ENCODE data around the gene GALNT10.

GALNT10 gene

DNA sequence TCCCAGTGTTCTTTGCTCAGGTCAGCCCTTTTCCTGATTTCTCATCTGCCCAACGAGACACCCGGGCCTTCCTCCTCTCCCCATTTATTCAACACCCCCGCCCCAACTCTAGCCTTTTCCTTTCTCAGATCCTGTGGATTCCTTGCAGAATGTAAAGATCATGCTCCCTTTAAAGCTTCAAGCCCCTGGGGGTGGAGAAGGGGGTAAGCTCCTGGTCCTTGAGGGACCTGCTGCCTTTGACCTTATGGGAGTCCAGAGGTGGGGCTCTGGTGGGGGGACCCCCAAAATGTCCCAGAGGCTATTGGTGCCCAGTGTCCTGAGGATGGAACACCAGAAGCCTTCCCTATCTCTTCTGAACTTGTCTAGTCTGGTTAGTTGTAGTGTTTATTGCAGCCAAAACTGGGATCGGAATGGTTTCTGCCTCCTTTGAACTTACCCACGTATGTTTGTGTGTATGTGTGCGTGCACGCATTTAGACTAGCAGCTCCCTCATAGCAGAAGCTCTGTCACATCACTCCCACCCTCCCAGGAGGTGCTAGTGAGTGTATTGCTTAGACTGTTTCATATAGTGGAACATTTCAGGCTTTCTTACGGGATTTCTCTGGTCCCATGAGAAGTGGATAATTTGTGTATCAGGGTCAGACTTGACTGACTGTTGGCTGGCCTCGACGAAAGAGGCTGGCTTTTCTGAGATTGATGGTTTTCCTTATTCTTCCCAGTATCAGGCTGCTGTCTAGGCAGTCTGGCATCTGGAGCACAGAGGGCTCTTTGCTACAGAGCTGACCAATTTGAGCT, 1.1 kb downstream of the GALNT10 start:
- no peak for DNase-seq (ENCODE audit: low read depth, low spot score)
- H3K9ac ChIP-seq (ENCODE audit: insufficient read length) = no peak overlapping the region
- no peaks in the 10 kb centered on the region for H3K9me3 ChIP-seq (ENCODE audit: low read depth, low read length)
- no peaks in the 10 kb centered on the region for H3K36me3 ChIP-seq (ENCODE audit: insufficient read depth, low read length)
- peak overlapping the region; percentile 87 for H3K4me3 ChIP-seq
- no peak overlapping the region for H3K27ac ChIP-seq
- TF ChIP-seq POLR2AphosphoS5 (IDR thresholded peaks at IDR 0.05; ENCODE audit: borderline replicate concordance, low read depth, low read length) (no peak), FOXP2 (optimal IDR thresholded peaks at IDR 0.05; ENCODE audit: control extremely low read depth, extremely low read length, insufficient read depth) (no peak)

DNA sequence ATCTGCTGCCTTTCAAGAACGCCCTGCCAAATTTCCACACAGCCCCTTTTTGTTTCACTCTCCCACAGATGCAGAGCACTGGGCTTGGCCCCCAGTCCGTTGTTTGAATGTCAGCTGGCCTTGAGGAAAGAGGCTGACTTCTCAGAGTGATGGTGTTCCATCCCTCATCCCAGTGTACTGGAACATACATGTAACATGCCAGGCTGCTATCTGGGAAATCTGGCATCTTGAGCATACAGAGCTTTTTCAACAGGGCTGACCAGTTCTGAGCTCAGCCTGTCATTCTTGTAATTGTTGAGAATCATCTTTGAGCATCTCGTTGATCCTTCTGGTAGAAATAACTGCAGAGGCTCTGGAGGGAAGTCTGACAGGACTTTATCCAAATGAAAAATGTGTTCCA, 2.8 kb downstream of the GALNT10 start:
- Histone ChIP-seq H3K36me3 (ENCODE audit: insufficient read depth, low read length) (no peaks in the 10 kb centered on the region), H3K9ac (ENCODE audit: insufficient read length) (no peak overlapping the region), H3K4me3 (no peak overlapping the region), H3K9me3 (ENCODE audit: low read depth, low read length) (no peaks in the 10 kb centered on the region), H3K27ac (no peak overlapping the region)
- TF ChIP-seq EZH2 (IDR thresholded peaks at IDR 0.05) (no peak), POLR2AphosphoS5 (IDR thresholded peaks at IDR 0.05; ENCODE audit: borderline replicate concordance, low read depth, low read length) (no peak), FOXP2 (optimal IDR thresholded peaks at IDR 0.05; ENCODE audit: control extremely low read depth, extremely low read length, insufficient read depth) (no peak)
- no peak for DNase-seq (ENCODE audit: low read depth, low spot score)

DNA sequence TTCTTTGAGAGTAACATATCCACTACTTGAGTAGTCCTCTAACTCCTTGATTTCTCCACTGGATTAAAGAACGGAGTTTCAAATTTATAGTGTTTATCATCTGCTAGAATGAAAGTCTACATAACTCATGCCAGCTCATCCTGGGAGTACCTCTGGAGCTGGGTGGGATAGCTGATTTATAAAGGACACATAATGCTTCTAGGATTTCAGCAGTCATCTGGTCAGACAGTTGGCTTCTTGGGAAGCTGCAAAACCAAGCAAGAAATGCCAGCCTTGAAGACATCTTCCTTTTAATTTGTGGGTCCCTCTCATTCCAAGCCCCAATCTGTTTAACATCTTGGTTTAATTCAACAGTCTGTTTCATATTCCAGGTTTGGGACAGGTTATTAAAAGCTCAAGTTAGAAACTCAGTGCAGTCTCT, 3.2 kb downstream of the GALNT10 start:
- Histone ChIP-seq H3K4me3 (no peak overlapping the region), H3K27ac (no peak overlapping the region), H3K9ac (ENCODE audit: insufficient read length) (no peak overlapping the region), H3K9me3 (ENCODE audit: low read depth, low read length) (no peaks in the 10 kb centered on the region), H3K36me3 (ENCODE audit: insufficient read depth, low read length) (no peaks in the 10 kb centered on the region)
- no peak for DNase-seq (ENCODE audit: low read depth, low spot score)
- no peak for TF ChIP-seq POLR2AphosphoS5 (IDR thresholded peaks at IDR 0.05; ENCODE audit: borderline replicate concordance, low read depth, low read length)
- no peak for TF ChIP-seq FOXP2 (optimal IDR thresholded peaks at IDR 0.05; ENCODE audit: control extremely low read depth, extremely low read length, insufficient read depth)
- no peak for TF ChIP-seq EZH2 (IDR thresholded peaks at IDR 0.05)

DNA sequence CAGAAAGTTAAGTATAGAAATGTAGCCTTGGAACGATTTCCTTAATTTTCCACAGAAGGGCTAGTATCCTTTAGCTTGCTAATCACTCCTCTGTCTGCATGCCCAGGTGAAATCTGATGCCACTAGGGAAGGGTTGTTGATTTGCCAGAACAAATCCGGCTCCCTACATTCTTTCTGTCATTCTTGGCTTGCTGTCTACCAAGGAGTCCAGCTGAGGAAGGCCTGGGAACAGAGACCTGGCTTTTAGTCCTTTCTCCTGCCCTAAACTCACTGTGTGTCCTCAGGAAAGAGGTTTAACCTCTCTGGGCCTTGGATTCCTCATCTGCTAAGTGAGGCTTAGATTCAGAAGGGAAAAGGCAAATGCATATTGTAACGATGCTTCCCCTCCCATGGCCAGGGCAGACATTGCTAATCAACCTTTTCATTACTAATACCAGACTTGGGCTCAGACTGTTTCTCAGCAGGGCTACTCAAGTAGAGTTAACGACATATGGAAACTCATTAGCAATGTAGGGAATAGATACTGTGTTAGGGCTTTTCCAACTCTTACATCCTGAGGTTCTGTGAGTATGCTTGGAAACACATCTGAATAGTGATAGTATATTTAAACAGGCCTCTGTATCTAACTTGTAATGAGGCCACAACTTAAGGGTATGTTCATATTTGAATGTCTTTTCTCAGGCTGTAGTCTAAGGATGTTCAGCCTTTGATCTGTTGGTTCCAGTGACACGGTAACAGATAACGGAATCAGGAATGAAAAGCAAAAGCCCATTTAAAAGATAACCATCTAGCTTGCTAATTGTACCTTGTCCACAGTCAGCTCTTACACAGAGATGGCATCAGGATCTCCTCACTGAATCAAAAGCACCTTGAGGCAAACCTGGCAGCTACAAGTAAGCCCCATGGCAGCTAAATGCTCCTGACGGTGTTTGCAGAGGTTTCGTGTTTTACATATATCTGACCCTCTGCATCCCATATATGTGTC, 4.1 kb downstream of the GALNT10 start:
- Histone ChIP-seq H3K36me3 (ENCODE audit: insufficient read depth, low read length) (no peaks in the 10 kb centered on the region), H3K9me3 (ENCODE audit: low read depth, low read length) (no peaks in the 10 kb centered on the region), H3K27ac (no peak overlapping the region), H3K4me3 (no peak overlapping the region), H3K9ac (ENCODE audit: insufficient read length) (no peak overlapping the region)
- no peak for TF ChIP-seq EZH2 (IDR thresholded peaks at IDR 0.05)
- TF ChIP-seq POLR2AphosphoS5 (IDR thresholded peaks at IDR 0.05; ENCODE audit: borderline replicate concordance, low read depth, low read length) = no peak
- no peak for TF ChIP-seq FOXP2 (optimal IDR thresholded peaks at IDR 0.05; ENCODE audit: control extremely low read depth, extremely low read length, insufficient read depth)
- no peak for DNase-seq (ENCODE audit: low read depth, low spot score)

DNA sequence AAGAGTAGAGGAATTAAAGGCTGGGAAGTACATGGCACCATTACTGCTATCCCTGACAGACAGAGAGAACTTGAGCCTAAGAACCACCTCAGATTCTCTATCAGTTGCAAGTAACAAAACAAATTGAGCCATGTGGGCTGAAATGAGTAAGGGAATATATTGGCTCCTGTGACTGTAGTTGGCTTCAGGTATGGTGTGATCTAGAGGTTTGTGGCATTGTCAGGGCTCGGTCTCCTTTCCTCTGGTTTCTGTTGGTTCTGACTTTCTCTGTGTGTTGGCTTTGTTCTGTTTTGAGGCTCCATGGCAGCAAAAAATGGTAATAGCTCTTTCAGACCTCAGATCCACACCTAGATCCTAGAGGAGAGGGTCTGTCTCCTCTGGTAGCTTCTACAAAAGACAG, 5.7 kb downstream of the GALNT10 start:
- TF ChIP-seq EZH2 (IDR thresholded peaks at IDR 0.05) (no peak), FOXP2 (optimal IDR thresholded peaks at IDR 0.05; ENCODE audit: control extremely low read depth, extremely low read length, insufficient read depth) (no peak), POLR2AphosphoS5 (IDR thresholded peaks at IDR 0.05; ENCODE audit: borderline replicate concordance, low read depth, low read length) (no peak)
- H3K9me3 ChIP-seq (ENCODE audit: low read depth, low read length) = no peaks in the 10 kb centered on the region
- no peaks in the 10 kb centered on the region for H3K36me3 ChIP-seq (ENCODE audit: insufficient read depth, low read length)
- H3K4me3 ChIP-seq = no peak overlapping the region
- DNase-seq (ENCODE audit: low read depth, low spot score) = no peak
- H3K27ac ChIP-seq = no peak overlapping the region
- no peak overlapping the region for H3K9ac ChIP-seq (ENCODE audit: insufficient read length)

DNA sequence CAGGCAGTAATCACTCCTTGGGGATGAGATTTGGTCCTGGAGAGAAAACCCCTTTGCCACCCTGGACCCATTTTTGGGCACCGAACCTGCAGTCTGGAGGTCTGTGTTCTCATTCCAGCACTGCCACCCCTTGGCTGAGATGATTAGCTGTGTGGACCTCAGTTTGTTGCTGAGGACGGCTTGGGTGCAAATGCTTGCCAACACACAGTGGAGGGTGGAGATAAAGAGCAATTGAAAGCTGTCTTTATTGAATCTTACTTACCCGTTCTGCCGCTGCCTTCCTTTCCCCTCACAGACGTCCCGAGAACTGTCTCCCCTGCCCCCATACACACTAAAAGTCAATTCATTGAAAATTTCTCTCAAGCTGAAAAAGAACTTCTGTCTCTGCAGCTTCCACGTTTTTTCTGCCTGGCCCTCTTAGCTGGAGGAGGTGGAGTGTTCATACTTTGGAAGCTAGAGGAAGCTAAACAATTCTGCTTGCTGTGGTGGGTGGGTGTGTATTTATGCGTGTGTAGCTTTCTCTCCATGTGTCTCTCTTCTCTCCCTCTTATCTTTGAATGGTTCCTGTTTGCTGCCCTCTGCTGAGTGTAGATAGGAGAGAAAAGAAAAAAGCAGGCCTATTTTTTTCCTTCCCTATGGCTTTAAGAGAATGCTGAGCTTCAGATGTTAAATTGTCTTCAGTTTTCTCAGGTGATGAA, 6.6 kb downstream of the GALNT10 start:
- Histone ChIP-seq H3K4me3 (no peak overlapping the region), H3K27ac (no peak overlapping the region), H3K36me3 (ENCODE audit: insufficient read depth, low read length) (no peaks in the 10 kb centered on the region), H3K9ac (ENCODE audit: insufficient read length) (no peak overlapping the region), H3K9me3 (ENCODE audit: low read depth, low read length) (no peaks in the 10 kb centered on the region)
- no peak for TF ChIP-seq FOXP2 (optimal IDR thresholded peaks at IDR 0.05; ENCODE audit: control extremely low read depth, extremely low read length, insufficient read depth)
- DNase-seq (ENCODE audit: low read depth, low spot score) = no peak

DNA sequence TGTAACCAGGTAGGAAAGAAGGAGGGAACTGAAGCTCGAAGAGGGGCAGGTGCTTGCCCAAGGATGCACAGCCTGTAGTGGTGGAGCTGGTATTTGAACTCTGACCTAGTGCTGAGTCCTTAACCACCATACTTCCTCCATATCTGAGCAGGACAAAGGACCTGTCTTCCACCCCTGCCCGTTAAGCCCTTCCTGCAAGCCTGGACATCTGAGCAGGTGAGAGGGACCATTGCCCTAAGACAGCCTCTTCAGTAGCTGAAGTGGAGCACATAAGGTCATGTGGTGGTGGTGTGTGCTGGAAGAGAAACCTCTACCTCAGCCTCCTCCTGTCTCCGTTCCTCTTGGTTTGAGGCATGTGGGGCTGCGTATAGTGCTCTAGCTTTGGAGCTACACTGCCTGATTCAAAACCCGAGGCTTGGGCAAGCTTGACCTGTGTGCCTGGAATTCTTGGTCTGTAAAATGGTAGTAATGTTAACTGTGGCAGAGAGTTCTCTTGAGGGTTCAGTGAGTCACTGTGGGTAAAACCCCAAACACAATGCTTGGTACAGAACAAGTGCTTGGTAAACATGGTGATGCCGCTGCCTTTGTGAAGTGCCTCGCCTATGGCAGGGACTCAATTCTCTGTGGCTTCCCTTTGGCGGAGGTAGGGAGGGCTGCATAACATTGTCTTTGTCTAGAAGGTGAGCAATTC, 7.4 kb downstream of the GALNT10 start:
- DNase-seq (ENCODE audit: low read depth, low spot score) = no peak
- Histone ChIP-seq H3K27ac (no peak overlapping the region), H3K9me3 (ENCODE audit: low read depth, low read length) (no peaks in the 10 kb centered on the region), H3K36me3 (ENCODE audit: insufficient read depth, low read length) (no peaks in the 10 kb centered on the region), H3K9ac (ENCODE audit: insufficient read length) (no peak overlapping the region), H3K4me3 (no peak overlapping the region)
- no peak for TF ChIP-seq EZH2 (IDR thresholded peaks at IDR 0.05)
- no peak for TF ChIP-seq POLR2AphosphoS5 (IDR thresholded peaks at IDR 0.05; ENCODE audit: borderline replicate concordance, low read depth, low read length)
- TF ChIP-seq FOXP2 (optimal IDR thresholded peaks at IDR 0.05; ENCODE audit: control extremely low read depth, extremely low read length, insufficient read depth) = no peak

All from SK-N-MC (cell line).